Esophagus squamous epithelium (tissue), 4 donors: ENCODE measurements around the gene REV3L.

ENCODE experiments used
- POLR2A ChIP-seq, 4 donors: fragments of 450-650 bp; IDR thresholded peaks; one replicate each; pipeline ENCODE4 v1.6.1; 2017; ENCODE audit warnings: antibody characterized with exemption in 4 of 4, mild to moderate bottlenecking in 4 of 4, moderate library complexity in 3 of 4
- TF ChIP-seq, protein P1 (sequence below), 6 experiments: fragments of 450-650 bp in 4 of 6; fragments of 200-600 bp in 2 of 6; sonication (generic) in 2 of 6; IDR thresholded peaks; one replicate each; pipeline ENCODE4 v1.5.1; 2016 to 2019; ENCODE audit warnings: antibody characterized with exemption in 6 of 6, mild to moderate bottlenecking in 4 of 6, moderate library complexity in 4 of 6

DNA sequence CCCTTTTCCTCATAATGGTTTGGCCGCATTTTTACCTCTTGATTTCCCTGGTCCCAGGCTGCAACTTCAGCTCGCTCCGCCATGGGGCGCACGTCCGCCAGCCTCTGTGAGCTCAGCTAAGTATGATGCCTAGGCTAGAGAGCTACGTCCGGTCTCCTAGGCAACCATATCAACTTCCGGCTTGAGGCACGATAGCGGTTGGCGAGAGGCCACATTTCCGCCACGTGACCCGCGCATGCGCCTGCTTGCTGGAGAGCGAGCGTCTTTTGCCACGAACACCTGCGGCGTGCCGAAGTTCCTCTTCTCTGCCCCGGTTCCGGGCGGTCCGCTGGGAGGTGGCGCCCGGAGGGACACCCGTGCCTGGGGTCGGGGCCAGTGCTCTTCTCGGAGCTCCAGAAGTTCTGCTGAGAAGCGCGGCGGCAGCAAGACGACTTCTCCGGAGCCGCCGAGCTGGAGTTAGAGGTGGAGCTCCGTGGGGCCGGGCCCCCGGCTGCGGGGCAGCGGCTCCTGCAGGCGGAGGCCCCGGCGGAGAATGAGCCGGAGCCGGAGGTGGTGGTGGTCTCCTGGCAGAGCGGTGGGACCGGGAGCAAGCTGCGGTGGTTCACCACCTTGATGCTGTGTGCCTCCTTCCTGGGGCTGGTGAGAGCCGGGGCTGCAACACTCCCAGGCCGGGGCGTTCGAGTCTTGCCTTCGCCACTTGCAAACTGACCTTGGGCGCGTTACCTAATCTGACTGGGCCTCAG lies 223.8 kb downstream of the REV3L start:
- TF ChIP-seq, protein P1, sequence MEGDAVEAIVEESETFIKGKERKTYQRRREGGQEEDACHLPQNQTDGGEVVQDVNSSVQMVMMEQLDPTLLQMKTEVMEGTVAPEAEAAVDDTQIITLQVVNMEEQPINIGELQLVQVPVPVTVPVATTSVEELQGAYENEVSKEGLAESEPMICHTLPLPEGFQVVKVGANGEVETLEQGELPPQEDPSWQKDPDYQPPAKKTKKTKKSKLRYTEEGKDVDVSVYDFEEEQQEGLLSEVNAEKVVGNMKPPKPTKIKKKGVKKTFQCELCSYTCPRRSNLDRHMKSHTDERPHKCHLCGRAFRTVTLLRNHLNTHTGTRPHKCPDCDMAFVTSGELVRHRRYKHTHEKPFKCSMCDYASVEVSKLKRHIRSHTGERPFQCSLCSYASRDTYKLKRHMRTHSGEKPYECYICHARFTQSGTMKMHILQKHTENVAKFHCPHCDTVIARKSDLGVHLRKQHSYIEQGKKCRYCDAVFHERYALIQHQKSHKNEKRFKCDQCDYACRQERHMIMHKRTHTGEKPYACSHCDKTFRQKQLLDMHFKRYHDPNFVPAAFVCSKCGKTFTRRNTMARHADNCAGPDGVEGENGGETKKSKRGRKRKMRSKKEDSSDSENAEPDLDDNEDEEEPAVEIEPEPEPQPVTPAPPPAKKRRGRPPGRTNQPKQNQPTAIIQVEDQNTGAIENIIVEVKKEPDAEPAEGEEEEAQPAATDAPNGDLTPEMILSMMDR (IDR thresholded peaks at IDR 0.05) = peak; percentile 90 to 99 (median 98)
- peak in 3 of 4 donors; percentile 48 to 74 (median 54) for TF ChIP-seq POLR2A (IDR thresholded peaks at IDR 0.05)
